HCT116 (cell line): ENCODE measurements around the gene SIPA1L3. TPM values are rescaled to one million over a fixed set of nuclear protein-coding genes. Genes with fewer than 3 reads are reported as not detected.

Experiments
- ATAC-seq: fragments of 200-7000 bp; cut with Tn5 transposase; 2 replicates; pipeline ENCODE4 v1.9.1; 2020; ENCODE audit warnings: mild to moderate bottlenecking, moderate library complexity
- BruUV-seq: library from RNA; stranded (reverse); fragments of 400-500 nt; replicated peaks from 2 replicates; lab custom pipeline; 2021; lab: Mats Ljungman, UMichigan
- CTCF ChIA-PET: fragments of 300-600 bp; sonication (Branson Sonifier 250); formaldehyde crosslinking; loops from one replicate; lab custom pipeline; 2021; ENCODE audit warnings: antibody characterized with exemption; lab: Charles Lee
- POLR2A ChIA-PET: fragments of 300-600, 350-600 bp; sonication (Branson Sonifier 250); formaldehyde crosslinking; loops from one replicate; lab custom pipeline; 2021; ENCODE audit warnings: antibody characterized with exemption; lab: Charles Lee
- RAD21 ChIA-PET, 2 experiments: fragments of 300-600 bp; sonication (Branson Sonifier 250); formaldehyde crosslinking; loops; one replicate each; lab custom pipeline; 2023; ENCODE audit warnings: low total read pairs in 2 of 2; ENCODE audit not compliant: uncharacterized antibody in 2 of 2, unreplicated experiment in 2 of 2, low non-redundant PET in 1 of 2; lab: Charles Lee
- DNase-seq: peaks from one replicate; pipeline ENCODE4 v3.0.0-alpha.2; 2010; ENCODE audit warnings: low read depth, low spot score
- H2AFZ ChIP-seq: fragments of 200-600 bp; shearing (Covaris generic), sonication (generic); 2 replicates; pipeline ENCODE4 v1.6.1; 2017; ENCODE audit warnings: low read depth, mixed run types, mixed read lengths, antibody characterized with exemption, low read length; ENCODE audit not compliant: poor library complexity, severe bottlenecking
- H3K27ac ChIP-seq: 2 replicates; pipeline ENCODE4 v1.5.1; 2012; ENCODE audit warnings: low read depth, low read length
- H3K27me3 ChIP-seq: fragments of 200-600 bp; sonication (generic); 2 replicates; pipeline ENCODE4 v1.6.1; 2016; ENCODE audit warnings: mixed run types, low read length, mixed read lengths; ENCODE audit not compliant: insufficient read depth
- H3K36me3 ChIP-seq, 2 experiments: fragments of 200-500 bp in 1 of 2; fragments of 200-600 bp in 1 of 2; sonication (Bioruptor generic) in 1 of 2; sonication (generic) in 1 of 2; 2 replicates each; pipeline versions ENCODE4 v1.5.1 to v1.6.1; 2014 to 2016; ENCODE audit warnings: low read length in 2 of 2, inconsistent platforms in 1 of 2, mixed read lengths in 1 of 2, mixed run types in 1 of 2; ENCODE audit not compliant: insufficient read depth in 2 of 2, control insufficient read depth in 1 of 2
- H3K4me1 ChIP-seq, 2 experiments: fragments of 200-600 bp in 1 of 2; sonication (generic) in 1 of 2; 2 replicates each; pipeline versions ENCODE4 v1.5.1 to v1.6.1; 2012 to 2017; ENCODE audit warnings: low read length in 2 of 2, inconsistent platforms in 1 of 2, mild to moderate bottlenecking in 1 of 2, mixed read lengths in 1 of 2, mixed run types in 1 of 2, moderate library complexity in 1 of 2; ENCODE audit not compliant: insufficient read depth in 2 of 2, control insufficient read depth in 1 of 2
- H3K4me2 ChIP-seq: fragments of 200-600 bp; sonication (generic); 2 replicates; pipeline ENCODE4 v1.6.1; 2017; ENCODE audit warnings: mixed run types, low read length, mixed read lengths
- H3K4me3 ChIP-seq, 2 experiments: fragments of 200-600 bp in 1 of 2; sonication (generic) in 1 of 2; replicated peaks in 1 of 2; 2 replicates each; pipeline ENCODE4 v1.5.1; 2011 to 2016; ENCODE audit warnings: low read length in 2 of 2, control low read depth in 1 of 2, low read depth in 1 of 2, mild to moderate bottlenecking in 1 of 2, mixed read lengths in 1 of 2, mixed run types in 1 of 2
- H3K79me2 ChIP-seq: fragments of 200-600 bp; sonication (generic); 2 replicates; pipeline ENCODE4 v1.6.1; 2017; ENCODE audit warnings: mild to moderate bottlenecking, mixed run types, low read length, moderate library complexity, mixed read lengths; ENCODE audit not compliant: insufficient read depth
- H3K9ac ChIP-seq: fragments of 200-600 bp; sonication (generic); 2 replicates; pipeline ENCODE4 v1.6.1; 2016; ENCODE audit warnings: low read length, mixed read lengths
- H3K9me2 ChIP-seq: fragments of 200-600 bp; sonication (generic), shearing (Covaris generic); 2 replicates; pipeline ENCODE4 v1.6.1; 2017; ENCODE audit warnings: mixed run types, mild to moderate bottlenecking, moderate library complexity; ENCODE audit not compliant: insufficient read depth
- H3K9me3 ChIP-seq, 2 experiments: fragments of 200-500 bp in 1 of 2; fragments of 200-600 bp in 1 of 2; sonication (Bioruptor generic) in 1 of 2; sonication (generic) in 1 of 2; 2 replicates each; pipeline ENCODE4 v1.6.1; 2014 to 2017; ENCODE audit warnings: low read length in 2 of 2, mixed read lengths in 2 of 2, inconsistent platforms in 1 of 2, low read depth in 1 of 2, mild to moderate bottlenecking in 1 of 2, mixed run types in 1 of 2, moderate library complexity in 1 of 2; ENCODE audit not compliant: control insufficient read depth in 1 of 2, insufficient read depth in 1 of 2
- H4K20me1 ChIP-seq: fragments of 200-600 bp; sonication (generic), shearing (Covaris generic); 2 replicates; pipeline ENCODE4 v1.6.1; 2017; ENCODE audit warnings: mixed run types, mild to moderate bottlenecking, moderate library complexity; ENCODE audit not compliant: insufficient read depth
- ELF1 ChIP-seq: IDR thresholded peaks from 2 replicates; pipeline ENCODE4 v1.6.1; 2012; ENCODE audit warnings: low read depth, borderline replicate concordance
- EZH2 ChIP-seq: fragments of 200-600 bp; sonication (generic); IDR thresholded peaks from 2 replicates; pipeline ENCODE4 v1.6.1; 2017; ENCODE audit warnings: antibody characterized with exemption, mixed run types
- JUND ChIP-seq: IDR thresholded peaks from 2 replicates; pipeline ENCODE4 v1.6.1; 2012
- POLR2A ChIP-seq: IDR thresholded peaks from 2 replicates; pipeline ENCODE4 v1.7.0; 2011; ENCODE audit warnings: borderline replicate concordance; ENCODE audit not compliant: insufficient read depth, insufficient read length; ENCODE audit errors: extremely low read depth
- POLR2AphosphoS5 ChIP-seq: IDR thresholded peaks from 2 replicates; pipeline ENCODE4 v1.6.1; 2011; ENCODE audit warnings: mild to moderate bottlenecking, low read depth, low read length, moderate library complexity
- SP1 ChIP-seq: IDR thresholded peaks from 2 replicates; pipeline ENCODE4 v1.6.1; 2012; ENCODE audit warnings: low read depth
- SRF ChIP-seq: IDR thresholded peaks from 2 replicates; pipeline ENCODE4 v1.6.1; 2012; ENCODE audit warnings: low read depth
- ZNF274 ChIP-seq: fragments of 200-500 bp; sonication (Bioruptor generic); IDR thresholded peaks from 2 replicates; pipeline ENCODE4 v1.6.1; 2014; ENCODE audit warnings: mild to moderate bottlenecking, low read depth, low read length, inconsistent platforms
- intact Hi-C: fragments of 100-400 bp; cut with micrococcal nuclease; formaldehyde crosslinking; loops from 2 replicates; pipeline ENCODE4 v1.10.0; 2022
- total RNA-seq: library from RNA; stranded (reverse); gene quantifications from one replicate; pipeline ENCODE4 v1.2.1, GENCODE V29; 2021; ENCODE audit not compliant: unreplicated experiment
- TF ChIP-seq, protein P1 (sequence below): IDR thresholded peaks from 2 replicates; pipeline ENCODE4 v1.6.1; 2012; ENCODE audit warnings: low read depth

Gene SIPA1L3
- total RNA-seq, 1 experiment from 2014 or later, result 41.8 TPM

- Histone ChIP-seq H3K9me3 (no peaks in the 10 kb centered on the region), H3K9me2 (no peaks in the 10 kb centered on the region), H3K4me2 (no peak overlapping the region), H4K20me1 (no peaks in the 10 kb centered on the region), H3K27me3 (no peaks in the 10 kb centered on the region), H3K36me3 (no peaks in the 10 kb centered on the region; a peak in 1 of 4 replicates), H3K4me1 (no peaks in the 10 kb centered on the region), H3K4me3 (no peak overlapping the region), H3K79me2 (no peaks in the 10 kb centered on the region), H3K27ac (no peak overlapping the region), H2AFZ (no peak overlapping the region), H3K9ac (no peak overlapping the region)
- intact Hi-C loops, result no loop called here
- no TSS peak for BruUV-seq
- ATAC-seq (no peak), DNase-seq (no peak)
- RAD21 ChIA-PET, result no interaction called here
- CTCF ChIA-PET, result no interaction called here
- POLR2A ChIA-PET, result no interaction called here
- TF ChIP-seq EZH2, result no peak
- no peak for TF ChIP-seq SRF
- TF ChIP-seq ZNF274, result no peak
- TF ChIP-seq JUND, result no peak
- TF ChIP-seq POLR2A, result no peak
- TF ChIP-seq ELF1, result no peak
- no peak for TF ChIP-seq SP1
- TF ChIP-seq, protein P1, sequence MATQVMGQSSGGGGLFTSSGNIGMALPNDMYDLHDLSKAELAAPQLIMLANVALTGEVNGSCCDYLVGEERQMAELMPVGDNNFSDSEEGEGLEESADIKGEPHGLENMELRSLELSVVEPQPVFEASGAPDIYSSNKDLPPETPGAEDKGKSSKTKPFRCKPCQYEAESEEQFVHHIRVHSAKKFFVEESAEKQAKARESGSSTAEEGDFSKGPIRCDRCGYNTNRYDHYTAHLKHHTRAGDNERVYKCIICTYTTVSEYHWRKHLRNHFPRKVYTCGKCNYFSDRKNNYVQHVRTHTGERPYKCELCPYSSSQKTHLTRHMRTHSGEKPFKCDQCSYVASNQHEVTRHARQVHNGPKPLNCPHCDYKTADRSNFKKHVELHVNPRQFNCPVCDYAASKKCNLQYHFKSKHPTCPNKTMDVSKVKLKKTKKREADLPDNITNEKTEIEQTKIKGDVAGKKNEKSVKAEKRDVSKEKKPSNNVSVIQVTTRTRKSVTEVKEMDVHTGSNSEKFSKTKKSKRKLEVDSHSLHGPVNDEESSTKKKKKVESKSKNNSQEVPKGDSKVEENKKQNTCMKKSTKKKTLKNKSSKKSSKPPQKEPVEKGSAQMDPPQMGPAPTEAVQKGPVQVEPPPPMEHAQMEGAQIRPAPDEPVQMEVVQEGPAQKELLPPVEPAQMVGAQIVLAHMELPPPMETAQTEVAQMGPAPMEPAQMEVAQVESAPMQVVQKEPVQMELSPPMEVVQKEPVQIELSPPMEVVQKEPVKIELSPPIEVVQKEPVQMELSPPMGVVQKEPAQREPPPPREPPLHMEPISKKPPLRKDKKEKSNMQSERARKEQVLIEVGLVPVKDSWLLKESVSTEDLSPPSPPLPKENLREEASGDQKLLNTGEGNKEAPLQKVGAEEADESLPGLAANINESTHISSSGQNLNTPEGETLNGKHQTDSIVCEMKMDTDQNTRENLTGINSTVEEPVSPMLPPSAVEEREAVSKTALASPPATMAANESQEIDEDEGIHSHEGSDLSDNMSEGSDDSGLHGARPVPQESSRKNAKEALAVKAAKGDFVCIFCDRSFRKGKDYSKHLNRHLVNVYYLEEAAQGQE, result no peak
- no peak for TF ChIP-seq POLR2AphosphoS5
Observed at GRCh38 chr19:38144667-38145066, 237.7 kb downstream of the SIPA1L3 start.
